IPS-NIHi11 (cell line): Measurements from ENCODE around the gene NFE2L3.
"Not testable (repeated sequence)": the region's sequence is repeated elsewhere in the genome, so short reads cannot be mapped to it uniquely, and the experiment has no call there.

Source experiments
- DNase-seq: peaks from one replicate; pipeline ENCODE4 v3.0.0; 2012; ENCODE audit warnings: mixed read lengths, low spot score

NFE2L3 gene

DNA sequence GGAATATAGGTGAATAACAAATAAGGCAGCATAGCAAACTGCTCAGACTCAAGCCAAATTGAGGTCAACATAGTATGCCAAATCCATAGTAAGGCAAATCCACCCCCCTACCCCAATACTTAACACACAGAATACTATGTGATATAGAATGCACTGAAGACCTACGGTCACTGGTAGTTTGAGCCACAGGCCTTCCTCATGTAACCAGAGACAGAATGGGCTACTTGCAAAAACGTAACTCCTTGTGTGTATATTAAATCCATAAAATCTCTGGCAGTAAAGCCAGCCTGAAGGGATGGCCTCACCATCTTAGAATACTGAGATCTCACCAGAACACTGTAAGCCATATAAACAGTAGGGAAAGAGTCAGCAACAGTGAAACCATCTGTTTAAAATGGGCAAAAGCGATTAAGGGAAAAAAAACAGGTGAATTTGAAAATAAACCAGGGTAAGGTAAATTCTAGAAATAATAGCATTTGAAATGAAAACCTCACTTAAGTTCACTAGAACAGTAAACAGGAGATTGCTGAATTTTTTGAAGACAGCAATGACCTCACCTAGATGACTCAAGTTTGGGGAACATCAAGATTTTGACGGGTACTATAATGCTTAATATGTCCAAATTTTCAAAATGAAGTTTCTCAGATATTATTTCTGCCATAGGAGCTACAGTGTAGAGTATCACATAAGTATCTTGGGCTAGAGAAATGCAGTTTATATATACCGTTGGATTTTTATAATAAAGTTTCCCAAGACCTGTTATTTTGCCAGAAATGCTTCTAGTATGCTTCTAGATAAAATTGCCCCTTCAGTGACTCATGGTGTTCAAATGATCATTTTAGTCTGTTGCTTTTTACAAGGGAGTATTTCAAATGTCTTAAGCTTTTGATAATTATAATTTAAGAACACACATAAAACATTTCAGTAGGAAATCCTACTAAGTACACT is 34.6 kb downstream of the NFE2L3 start:
- no peak for DNase-seq

DNA sequence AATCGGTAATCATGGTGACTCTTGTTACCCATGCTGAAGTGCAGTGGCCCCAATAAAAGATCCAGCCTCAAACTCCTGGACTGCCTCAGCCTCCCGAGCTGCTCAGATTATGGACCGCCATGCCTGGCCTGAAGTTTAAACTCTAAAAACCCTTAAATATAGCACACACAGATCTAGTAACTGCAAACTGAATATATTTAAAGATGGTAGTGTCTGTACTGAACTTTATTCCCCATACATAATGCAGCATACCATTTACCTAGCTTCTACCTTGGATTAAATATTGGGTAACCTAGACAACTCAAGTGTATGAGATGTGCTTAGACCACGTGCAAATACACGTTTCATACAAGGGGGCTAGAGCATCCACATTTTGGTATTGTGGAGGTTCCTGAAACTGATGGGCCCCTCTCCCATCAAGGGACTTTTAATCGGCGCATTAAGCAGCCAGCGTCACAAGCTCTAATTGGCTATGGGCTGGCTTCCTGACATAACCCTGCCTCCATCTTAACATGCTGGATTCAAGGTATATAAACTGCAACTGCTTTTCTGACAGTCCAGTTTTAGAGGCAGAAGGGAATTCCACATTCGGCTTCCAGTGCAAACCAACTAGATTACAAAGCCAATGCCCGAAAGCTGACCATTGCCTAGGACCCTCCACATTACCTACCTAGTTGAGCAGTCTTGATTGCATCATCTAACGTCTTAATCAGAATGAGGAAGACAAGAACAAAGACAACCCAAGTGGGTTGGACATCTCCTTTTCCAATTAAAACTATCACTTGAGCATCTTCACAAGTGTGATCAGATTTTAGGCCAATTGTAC is 35.6 kb downstream of the NFE2L3 start:
- no peak for DNase-seq

- no peak for DNase-seq
Observed at GRCh38 chr7:26188206-26188956, 36.4 kb downstream of the NFE2L3 start.

- DNase-seq, result no peak
Observed at GRCh38 chr7:26188957-26189541, 37.1 kb downstream of the NFE2L3 start.

GRCh38 chr7:26189697-26190096 is 37.7 kb downstream of the NFE2L3 start:
- DNase-seq, result no peak

DNA sequence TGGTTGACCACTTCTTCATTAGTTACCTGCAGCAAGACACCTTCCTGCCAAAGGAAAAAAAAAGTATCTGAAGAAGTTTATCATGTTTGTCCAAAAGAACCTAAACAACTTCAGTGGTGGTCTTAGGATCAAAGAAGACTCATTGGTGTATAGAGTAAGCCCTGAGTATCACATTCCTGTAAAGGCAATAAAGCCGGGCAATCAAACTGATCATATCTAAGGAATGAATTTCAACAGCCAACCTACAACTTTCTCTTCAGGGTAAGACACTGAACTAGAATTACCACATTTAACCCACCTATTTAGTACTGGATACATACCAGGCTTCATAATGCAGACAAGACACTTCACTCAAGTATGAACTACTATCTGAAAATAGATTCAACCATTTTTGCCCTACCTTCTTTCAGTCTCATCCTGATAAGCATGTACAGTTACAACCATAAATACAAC is 38.4 kb downstream of the NFE2L3 start:
- DNase-seq, result no peak

- no peak for DNase-seq
Observed at GRCh38 chr7:26191233-26191973, 39.4 kb downstream of the NFE2L3 start.

GRCh38 chr7:26191974-26192479 is 40.0 kb downstream of the NFE2L3 start:
- no peak for DNase-seq

DNA sequence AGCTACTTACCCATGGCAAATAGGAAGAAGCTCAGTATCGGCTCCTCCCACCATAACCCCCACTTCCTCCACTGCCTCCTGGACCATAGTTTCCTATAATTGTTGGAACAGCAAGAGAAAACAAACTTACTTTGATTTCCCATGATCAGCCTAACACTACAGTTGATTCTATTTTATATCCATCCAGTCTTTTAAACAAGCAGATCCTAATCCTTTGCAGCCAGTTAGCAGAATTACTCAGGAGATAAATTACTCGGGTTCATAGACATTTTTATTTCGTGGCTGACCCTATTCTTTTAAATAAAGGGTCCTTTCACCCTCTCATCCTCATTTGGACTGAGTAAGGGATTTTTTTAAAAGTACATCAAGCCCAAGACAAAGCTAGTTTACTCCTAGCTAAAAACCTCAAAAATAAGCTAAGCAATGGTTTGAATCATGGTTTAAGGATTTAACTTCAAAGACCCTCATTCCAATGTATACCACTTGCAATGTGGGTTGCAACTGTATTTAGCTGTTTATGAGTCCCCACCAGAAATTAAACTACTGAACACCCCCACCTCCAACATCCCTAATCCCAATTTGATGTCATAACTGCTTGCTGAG is 40.6 kb downstream of the NFE2L3 start:
- no peak for DNase-seq

- no peak for DNase-seq
Observed at GRCh38 chr7:26193432-26194207, 41.6 kb downstream of the NFE2L3 start.

DNA sequence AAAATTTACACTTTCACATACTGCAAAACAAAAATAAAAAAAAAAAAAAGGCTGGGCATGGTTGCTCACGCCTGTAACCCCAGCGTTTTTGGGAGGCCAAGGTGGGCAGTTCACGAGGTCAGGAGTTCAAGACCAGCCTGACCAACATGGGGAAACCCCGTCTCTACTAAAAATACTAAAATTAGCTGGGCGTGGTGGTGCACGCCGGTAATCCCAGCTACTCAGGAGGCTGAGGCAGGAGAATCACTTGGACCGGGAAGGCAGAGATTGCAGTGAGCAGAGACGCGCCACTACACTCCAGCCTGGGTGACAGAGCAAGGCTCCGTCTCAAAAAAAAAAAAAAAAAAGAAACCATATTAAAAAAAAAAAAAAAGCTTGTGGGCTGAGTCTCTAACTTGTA is 42.8 kb downstream of the NFE2L3 start:
- DNase-seq, result not testable (repeated sequence)

GRCh38 chr7:26195182-26195581 is 43.2 kb downstream of the NFE2L3 start:
- DNase-seq, result no peak

- DNase-seq, result no peak
Observed at GRCh38 chr7:26195867-26196657, 44.1 kb downstream of the NFE2L3 start.

DNA sequence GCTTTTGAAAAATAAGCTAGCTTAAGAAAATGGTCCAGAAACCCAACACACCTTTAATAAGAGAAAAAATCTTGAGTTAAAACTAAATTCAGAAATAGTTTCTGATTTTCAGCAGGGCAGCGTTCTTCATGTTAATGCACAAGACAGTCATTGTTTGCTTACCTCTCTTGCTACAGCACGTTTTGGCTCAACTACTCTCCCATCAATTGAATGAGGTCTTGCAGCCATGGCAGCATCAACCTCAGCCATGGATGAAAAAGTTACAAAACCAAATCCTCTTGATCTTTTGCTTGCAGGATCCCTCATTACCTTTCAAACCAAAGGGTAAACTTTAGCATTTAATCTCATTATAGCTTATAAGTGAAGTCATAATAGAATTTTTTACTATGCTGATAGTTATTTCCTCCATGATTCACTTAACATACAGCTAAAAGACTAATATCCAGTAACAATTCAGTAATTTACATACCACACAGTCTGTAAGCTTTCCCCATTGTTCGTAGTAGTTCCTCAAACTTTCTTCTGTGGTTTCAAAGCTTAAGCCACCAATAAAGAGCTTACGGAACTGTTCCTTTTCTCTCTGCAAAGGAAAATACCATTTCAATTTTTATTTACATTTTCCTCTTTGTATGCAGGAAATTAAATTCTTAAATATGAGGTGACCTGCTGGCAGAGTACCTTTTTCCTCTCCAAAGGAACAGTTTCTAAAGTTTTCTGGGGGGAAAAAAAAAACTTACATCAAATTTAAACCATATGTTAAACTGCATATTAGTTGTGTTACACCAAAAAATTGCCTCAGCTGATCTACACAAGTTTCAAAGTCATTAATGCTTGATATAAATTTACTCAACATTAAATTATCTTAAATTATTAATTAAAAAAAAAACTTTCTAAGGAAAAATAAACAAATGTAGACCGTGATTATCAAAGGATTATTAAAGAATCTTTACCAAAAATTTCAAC is 45.4 kb downstream of the NFE2L3 start:
- DNase-seq, result no peak

- DNase-seq, result no peak
Observed at GRCh38 chr7:26198133-26198780, 46.3 kb downstream of the NFE2L3 start.

DNA sequence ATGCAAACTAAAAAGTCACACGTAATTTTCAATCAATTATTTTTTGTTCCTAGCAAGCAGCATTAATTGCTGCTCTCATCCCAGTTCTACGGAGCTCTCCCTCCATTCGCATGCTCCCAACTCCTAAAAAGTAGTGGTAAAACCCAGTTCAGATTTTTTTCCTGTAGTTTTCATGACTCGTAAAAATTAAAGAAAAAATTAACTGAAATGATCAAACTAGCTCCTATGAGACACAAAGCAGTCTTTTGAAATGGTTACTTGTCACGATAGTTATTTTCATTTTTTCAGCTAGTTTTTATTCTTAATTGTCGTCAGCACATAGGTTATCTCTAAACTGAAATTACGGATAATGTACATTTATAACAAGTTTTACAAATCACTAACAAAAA is 46.8 kb downstream of the NFE2L3 start:
- no peak for DNase-seq
